ENCODE data around the gene ZNF441.

- TF ChIP-seq CTCF (IDR thresholded peaks at IDR 0.05; ENCODE audit: low read depth, low read length) (no peak), EZH2phosphoT487 (IDR thresholded peaks at IDR 0.05; ENCODE audit: low read depth) (no peak)
Observed at GRCh38 chr19:11833541-11833940, 66.7 kb downstream of the ZNF441 start.
